Neuronal stem cell (in vitro differentiated cells): ENCODE results near the gene IGF1R.

Experiments
- DNase-seq: peaks from one replicate; pipeline ENCODE4 v3.0.0-alpha.2; 2013; ENCODE audit warnings: low spot score
- H2AFZ ChIP-seq: one replicate; pipeline ENCODE4 v1.6.1; 2013; ENCODE audit warnings: mild to moderate bottlenecking, low read length, inconsistent platforms
- H2AK5ac ChIP-seq: 2 replicates; pipeline ENCODE4 v1.6.1; 2013; ENCODE audit warnings: low read depth, mild to moderate bottlenecking, inconsistent platforms, low read length, moderate library complexity, mixed read lengths
- H2BK120ac ChIP-seq: 2 replicates; pipeline ENCODE4 v1.6.1; 2013; ENCODE audit warnings: low read depth, mild to moderate bottlenecking, inconsistent platforms, low read length, moderate library complexity, mixed read lengths
- H2BK12ac ChIP-seq: one replicate; pipeline ENCODE4 v1.6.1; 2013; ENCODE audit warnings: low read length, inconsistent platforms
- H2BK15ac ChIP-seq: 2 replicates; pipeline ENCODE4 v1.6.1; 2013; ENCODE audit warnings: mild to moderate bottlenecking, low read length, inconsistent platforms, mixed read lengths
- H2BK5ac ChIP-seq: one replicate; pipeline ENCODE4 v1.6.1; 2013; ENCODE audit warnings: inconsistent platforms, mild to moderate bottlenecking, low read length, moderate library complexity
- H3K14ac ChIP-seq: one replicate; pipeline ENCODE4 v1.6.1; 2013; ENCODE audit warnings: low read length, inconsistent platforms
- H3K18ac ChIP-seq: 2 replicates; pipeline ENCODE4 v1.6.1; 2013; ENCODE audit warnings: low read length, inconsistent platforms
- H3K23ac ChIP-seq: 2 replicates; pipeline ENCODE4 v1.6.1; 2013; ENCODE audit warnings: low read depth, mild to moderate bottlenecking, mixed read lengths, low read length, inconsistent platforms; ENCODE audit not compliant: poor library complexity
- H3K27ac ChIP-seq: replicated peaks from 3 replicates; pipeline ENCODE4 v1.5.1; 2013; ENCODE audit warnings: low read length, inconsistent platforms
- H3K27me3 ChIP-seq, 3 experiments: 2 replicates each; pipeline ENCODE4 v1.6.1; 2013; ENCODE audit warnings: low read length in 3 of 3, mild to moderate bottlenecking in 2 of 3, inconsistent platforms in 1 of 3, low read depth in 1 of 3, mixed read lengths in 1 of 3, moderate library complexity in 1 of 3; ENCODE audit not compliant: control insufficient read depth in 3 of 3, insufficient read depth in 3 of 3
- H3K36me3 ChIP-seq, 2 donors: replicated peaks in 1 of 2; 2 replicates each; pipeline ENCODE4 v1.6.1; 2013; ENCODE audit warnings: low read length in 2 of 2; ENCODE audit not compliant: control insufficient read depth in 2 of 2, insufficient read depth in 2 of 2
- H3K4ac ChIP-seq: 2 replicates; pipeline ENCODE4 v1.6.1; 2013; ENCODE audit warnings: inconsistent platforms, mild to moderate bottlenecking, low read length, moderate library complexity
- H3K4me1 ChIP-seq, 2 donors: 1 replicate in 1 of 2; 2 replicates in 1 of 2; pipeline ENCODE4 v1.6.1; 2013; ENCODE audit warnings: low read length in 2 of 2, low read depth in 1 of 2; ENCODE audit not compliant: control insufficient read depth in 2 of 2, insufficient read depth in 1 of 2
- H3K4me2 ChIP-seq: one replicate; pipeline ENCODE4 v1.6.1; 2013; ENCODE audit warnings: mild to moderate bottlenecking, low read length, inconsistent platforms; ENCODE audit not compliant: insufficient read depth, poor library complexity, severe bottlenecking
- H3K4me3 ChIP-seq, 2 donors: 2 replicates each; pipeline ENCODE4 v1.5.1; 2013; ENCODE audit warnings: low read length in 2 of 2, mild to moderate bottlenecking in 2 of 2, inconsistent platforms in 1 of 2, moderate library complexity in 1 of 2
- H3K79me1 ChIP-seq: one replicate; pipeline ENCODE4 v1.6.1; 2013; ENCODE audit warnings: low read depth, mild to moderate bottlenecking, inconsistent platforms, low read length, moderate library complexity
- H3K9ac ChIP-seq: one replicate; pipeline ENCODE4 v1.6.1; 2013; ENCODE audit warnings: mild to moderate bottlenecking, low read depth, low read length, inconsistent platforms; ENCODE audit not compliant: poor library complexity
- H3K9me3 ChIP-seq, 2 donors: replicated peaks in 1 of 2; 2 replicates each; pipeline versions ENCODE3 to v1.6.1; 2013; ENCODE audit warnings: low read length in 2 of 2, mild to moderate bottlenecking in 2 of 2, inconsistent platforms in 1 of 2, low read depth in 1 of 2, mixed read lengths in 1 of 2, moderate library complexity in 1 of 2; ENCODE audit not compliant: control insufficient read depth in 2 of 2, insufficient read depth in 1 of 2
- H4K8ac ChIP-seq: one replicate; pipeline ENCODE4 v1.6.1; 2013; ENCODE audit warnings: low read depth, mild to moderate bottlenecking, inconsistent platforms, low read length, moderate library complexity
- H4K91ac ChIP-seq: one replicate; pipeline ENCODE4 v1.6.1; 2013; ENCODE audit warnings: low read length, low read depth, mild to moderate bottlenecking, inconsistent platforms; ENCODE audit not compliant: poor library complexity
- WGBS, 2 donors: extraction: QIAGEN DNeasy Blood & Tissue Kit; methylation state at CpG; one replicate each; pipeline ENCODE4 v1.1.7; 2013; ENCODE audit warnings: missing lambda C conversion rate in 2 of 2, mixed read lengths in 1 of 2; ENCODE audit not compliant: insufficient read length in 2 of 2, insufficient replicate concordance in 1 of 2; ENCODE audit errors: extremely low coverage in 2 of 2; 5-methylcytosine and 5-hydroxymethylcytosine counted together

IGF1R gene

DNA sequence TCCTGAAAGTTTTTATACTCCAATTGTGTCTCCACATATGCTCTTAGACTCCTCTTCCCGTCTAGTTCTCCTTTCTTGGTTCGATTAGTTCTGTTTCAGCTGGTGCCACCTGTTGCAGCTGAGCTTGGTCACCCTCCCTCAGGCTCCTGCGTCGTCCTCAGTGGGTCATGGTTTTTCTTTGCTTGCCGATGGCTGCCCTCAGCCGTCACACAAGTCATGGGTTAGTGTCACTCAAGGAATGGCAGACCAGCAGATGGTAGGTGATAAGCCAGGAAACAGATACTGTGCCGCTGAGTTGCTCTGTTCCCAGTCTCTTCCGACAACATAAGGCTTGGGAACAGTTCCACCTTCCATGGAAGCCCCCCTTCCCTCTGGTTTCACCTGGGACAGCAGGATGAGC lies 109.9 kb downstream of the IGF1R start:
- Histone ChIP-seq H3K4me1 (peaks cover 4 to 10% of the 10 kb centered on the region in 2 donors), H3K4ac (no peak overlapping the region), H3K4me3 (no peak overlapping the region), H3K9ac (no peak overlapping the region), H2BK15ac (no peak overlapping the region), H3K79me1 (peaks cover 4% of the 10 kb centered on the region), H3K23ac (no peak overlapping the region), H2AK5ac (no peak overlapping the region), H4K8ac (no peak overlapping the region), H4K91ac (no peak overlapping the region), H3K9me3 (peaks cover 0 to 5% of the 10 kb centered on the region in 2 donors), H2BK120ac (no peak overlapping the region), H3K18ac (no peak overlapping the region), H2BK5ac (no peak overlapping the region), H3K36me3 (no peaks in the 10 kb centered on the region), H3K14ac (no peak overlapping the region), H2AFZ (no peak overlapping the region), H2BK12ac (no peak overlapping the region), H3K27me3 (no peaks in the 10 kb centered on the region), H3K27ac (no peak overlapping the region), H3K4me2 (no peak overlapping the region)
- WGBS, 2 donors = no CpG with 5 or more reads among the region's 8 CpGs
- DNase-seq = no peak

DNA sequence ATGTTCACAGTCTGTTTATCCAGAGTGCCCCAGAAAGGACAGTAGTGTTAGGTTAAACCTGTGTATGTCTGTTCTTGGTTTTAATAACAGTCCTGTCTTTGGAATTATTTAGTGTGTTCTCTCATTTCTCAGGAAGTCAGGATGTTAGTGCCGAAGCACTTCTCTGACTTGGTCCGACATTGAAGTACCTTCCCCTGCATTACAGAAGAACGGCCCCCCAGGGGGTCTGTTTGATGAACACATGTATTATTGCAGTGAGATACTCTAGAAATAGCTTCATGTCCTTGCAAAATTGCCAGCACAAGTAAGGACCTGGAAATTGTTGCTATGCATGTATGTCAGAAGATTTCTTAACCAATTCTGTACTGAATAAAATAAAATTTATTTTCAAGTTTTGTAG lies 110.9 kb downstream of the IGF1R start:
- Histone ChIP-seq H2BK120ac (no peak overlapping the region), H3K79me1 (peaks cover 4% of the 10 kb centered on the region), H3K4ac (no peak overlapping the region), H4K91ac (no peak overlapping the region), H3K4me3 (no peak overlapping the region), H4K8ac (no peak overlapping the region), H3K14ac (no peak overlapping the region), H3K27me3 (no peaks in the 10 kb centered on the region), H2AK5ac (no peak overlapping the region), H2AFZ (no peak overlapping the region), H3K23ac (no peak overlapping the region), H2BK15ac (no peak overlapping the region), H2BK5ac (no peak overlapping the region), H3K27ac (no peak overlapping the region), H3K4me1 (peaks cover 5 to 6% of the 10 kb centered on the region in 2 donors), H3K18ac (no peak overlapping the region), H2BK12ac (no peak overlapping the region), H3K4me2 (no peak overlapping the region), H3K36me3 (no peaks in the 10 kb centered on the region), H3K9me3 (peaks cover 0 to 5% of the 10 kb centered on the region in 2 donors), H3K9ac (no peak overlapping the region)
- WGBS, 2 donors = no CpG with 5 or more reads among the region's 3 CpGs
- no peak for DNase-seq

DNA sequence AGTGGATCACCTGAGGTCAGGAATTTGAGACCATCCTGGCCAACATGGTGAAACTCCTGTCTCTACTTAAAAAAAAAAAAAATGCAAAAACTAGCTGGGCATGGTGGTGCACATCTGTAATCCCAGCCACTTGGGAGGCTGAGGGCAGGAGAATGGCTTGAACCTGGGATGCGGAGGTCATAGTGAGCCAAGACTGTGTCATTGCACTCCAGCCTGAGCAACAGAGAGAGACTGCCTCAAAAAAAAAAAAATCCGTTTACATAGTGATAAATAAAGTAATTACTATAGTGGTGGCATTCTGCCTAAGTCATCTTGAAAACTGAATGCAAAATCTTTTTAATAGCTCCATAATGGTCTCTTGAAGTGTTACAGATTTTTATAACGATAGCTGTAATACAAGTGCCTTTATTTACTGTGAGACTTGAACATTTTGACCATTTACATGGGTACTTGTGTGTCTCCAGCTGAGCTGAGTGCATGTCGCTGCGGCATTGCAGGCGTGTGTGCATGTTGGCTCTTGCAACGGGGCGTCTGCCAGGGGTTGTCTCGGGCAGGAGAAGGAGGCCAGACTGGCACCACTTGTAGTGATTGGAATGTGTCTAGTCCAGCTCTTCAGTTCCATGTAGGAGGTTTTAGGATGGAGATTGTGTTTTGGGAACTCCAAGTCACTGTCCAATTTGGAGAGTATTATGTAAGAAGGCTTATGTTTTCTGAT lies 111.9 kb downstream of the IGF1R start:
- no peak overlapping the region for H4K8ac ChIP-seq
- H2BK12ac ChIP-seq = no peak overlapping the region
- no peak overlapping the region for H3K4me3 ChIP-seq
- no peak overlapping the region for H3K27ac ChIP-seq
- no peak overlapping the region for H2BK120ac ChIP-seq
- peaks cover 2 to 3% of the 10 kb centered on the region in 2 donors for H3K4me1 ChIP-seq
- H4K91ac ChIP-seq = no peak overlapping the region
- no peak overlapping the region for H3K4ac ChIP-seq
- no peak for DNase-seq
- H2AK5ac ChIP-seq = no peak overlapping the region
- H3K36me3 ChIP-seq = no peaks in the 10 kb centered on the region
- peaks cover 0 to 7% of the 10 kb centered on the region in 2 donors for H3K9me3 ChIP-seq
- H3K79me1 ChIP-seq = peaks cover 4% of the 10 kb centered on the region
- H3K27me3 ChIP-seq = no peaks in the 10 kb centered on the region
- no peak overlapping the region for H3K4me2 ChIP-seq
- H3K9ac ChIP-seq = no peak overlapping the region
- H3K14ac ChIP-seq = no peak overlapping the region
- WGBS, 2 donors = no CpG with 5 or more reads among the region's 9 CpGs
- H3K18ac ChIP-seq = no peak overlapping the region
- no peak overlapping the region for H3K23ac ChIP-seq
- no peak overlapping the region for H2AFZ ChIP-seq
- no peak overlapping the region for H2BK15ac ChIP-seq
- H2BK5ac ChIP-seq = no peak overlapping the region

DNA sequence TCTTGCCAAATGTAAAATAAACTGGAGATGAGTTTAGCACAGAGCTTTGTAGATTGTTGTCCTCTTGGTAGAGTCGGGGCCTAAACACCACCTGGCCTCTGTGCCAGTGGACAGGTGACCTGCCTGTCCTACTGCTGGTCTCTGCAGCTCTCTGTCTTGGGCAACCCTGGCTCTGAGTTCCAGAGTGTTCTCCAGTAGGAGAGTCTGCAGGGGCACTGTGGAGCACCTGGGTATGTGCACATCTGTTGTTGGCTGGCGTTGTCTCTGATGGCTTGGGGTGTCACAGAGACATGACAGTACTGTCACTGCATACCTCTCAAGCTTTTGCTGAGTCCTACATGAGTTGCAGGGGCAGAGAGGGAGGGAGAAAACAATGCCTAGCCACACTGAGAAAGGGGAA lies 112.6 kb downstream of the IGF1R start:
- no peak overlapping the region for H3K9ac ChIP-seq

More for the DNA sequence above, 112.6 kb downstream of the IGF1R start:
- Histone ChIP-seq H3K23ac (no peak overlapping the region), H3K4me3 (no peak overlapping the region), H2AK5ac (no peak overlapping the region), H3K4me2 (no peak overlapping the region), H3K4ac (no peak overlapping the region), H3K27me3 (no peaks in the 10 kb centered on the region), H3K4me1 (peaks cover 3 to 6% of the 10 kb centered on the region in 2 donors), H2AFZ (no peak overlapping the region), H4K91ac (no peak overlapping the region), H3K14ac (no peak overlapping the region), H4K8ac (no peak overlapping the region), H2BK15ac (no peak overlapping the region), H3K27ac (no peak overlapping the region), H3K18ac (no peak overlapping the region), H3K9me3 (peaks cover 3 to 7% of the 10 kb centered on the region in 2 donors), H2BK12ac (no peak overlapping the region), H3K36me3 (no peaks in the 10 kb centered on the region), H2BK5ac (no peak overlapping the region), H3K79me1 (peaks cover 8% of the 10 kb centered on the region), H2BK120ac (no peak overlapping the region)
- no peak for DNase-seq
- WGBS, 2 donors = no CpG with 5 or more reads among the region's 2 CpGs
